ENCODE data around the gene RAB22A.
"Not testable (repeated sequence)": the region's sequence is repeated elsewhere in the genome, so short reads cannot be mapped to it uniquely, and the experiment has no call there.

Gene RAB22A

DNA sequence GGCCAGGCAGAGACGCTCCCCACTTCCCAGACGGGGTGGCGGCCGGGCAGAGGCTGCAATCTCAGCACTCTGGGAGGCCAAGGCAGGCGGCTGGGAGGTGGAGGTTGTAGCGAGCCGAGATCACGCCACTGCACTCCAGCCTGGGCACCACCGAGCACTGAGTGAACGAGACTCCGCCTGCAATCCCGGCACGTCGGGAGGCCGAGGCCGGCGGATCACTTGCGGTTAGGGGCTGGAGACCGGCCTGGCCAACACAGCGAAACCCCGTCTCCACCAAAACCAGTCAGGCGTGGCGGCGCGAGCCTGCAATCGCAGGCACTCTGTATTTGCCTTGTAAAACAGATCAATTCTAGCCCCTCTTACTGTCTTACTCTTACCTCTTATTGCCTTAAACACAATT, 105.3 kb downstream of the RAB22A start:
- not testable (repeated sequence) for DNase-seq (ENCODE audit: low spot score)

DNA sequence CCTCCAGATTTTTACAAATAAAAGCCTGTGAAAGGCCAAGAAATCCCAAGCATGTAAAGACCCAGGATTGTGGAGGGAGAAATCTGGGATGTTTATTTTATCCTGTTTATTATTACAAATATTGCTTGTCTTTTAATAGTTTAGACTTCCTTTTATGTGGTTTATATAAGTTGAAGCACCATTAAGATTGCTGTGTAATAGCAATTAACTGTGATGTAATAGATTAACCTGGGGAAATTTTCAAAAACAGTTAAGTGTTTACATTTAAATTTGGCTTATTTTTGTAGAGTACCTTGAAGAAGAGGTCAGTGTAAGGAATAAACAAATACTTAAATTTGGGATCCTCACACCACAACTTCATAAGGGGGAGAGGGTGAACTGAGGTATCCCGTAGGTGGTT, 106.5 kb downstream of the RAB22A start:
- DNase-seq (ENCODE audit: low spot score) = no peak

DNA sequence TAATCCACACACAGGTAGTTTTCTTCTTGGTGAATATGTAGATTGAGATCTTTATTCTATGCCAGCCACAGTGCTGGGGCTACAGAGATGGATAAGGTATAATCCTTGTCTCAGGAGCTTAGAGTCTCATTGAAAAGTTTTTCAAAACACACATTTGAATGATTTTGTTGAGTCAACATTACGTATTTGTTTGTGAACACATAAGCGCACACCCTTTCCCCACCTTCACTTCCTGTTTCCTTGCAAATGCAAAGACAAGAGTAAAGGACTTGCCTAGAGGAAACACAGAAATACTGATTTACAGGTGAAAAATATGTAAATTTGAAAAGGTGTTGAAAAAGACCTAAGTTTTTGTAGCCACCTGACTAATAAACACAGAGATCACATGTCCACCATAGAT, 107.3 kb downstream of the RAB22A start:
- DNase-seq (ENCODE audit: low spot score) = no peak
